ENCODE measurements around the gene PLEKHA1.

GRCh38 chr10:122460891-122461293 lies 86.4 kb downstream of the PLEKHA1 start:
- TF ChIP-seq CTCF (IDR thresholded peaks at IDR 0.05; ENCODE audit: low read depth, low read length) (no peak), POLR2A (IDR thresholded peaks at IDR 0.05; ENCODE audit: extremely low read depth, insufficient read length) (no peak), MYC (IDR thresholded peaks at IDR 0.05; ENCODE audit: low read depth, low read length) (no peak)

Measured in NB4 (cell line).